DMS79 (cell line): ENCODE data around the gene VRK2.
"Not testable (repeated sequence)": the region's sequence is repeated elsewhere in the genome, so short reads cannot be mapped to it uniquely, and the experiment has no call there.

Experiments used
- DNase-seq: peaks from one replicate; lab custom pipeline; 2025; lab: John Stamatoyannopoulos, UW

Gene VRK2

GRCh38 chr2:58107803-58108710 lies 61.5 kb downstream of the VRK2 start:
- DNase-seq: no peak

GRCh38 chr2:58109481-58109880 lies 62.9 kb downstream of the VRK2 start:
- no peak for DNase-seq

GRCh38 chr2:58110765-58111164 lies 64.2 kb downstream of the VRK2 start:
- no peak for DNase-seq

GRCh38 chr2:58113563-58113962 lies 67.0 kb downstream of the VRK2 start:
- DNase-seq: not testable (repeated sequence)

GRCh38 chr2:58120626-58121229 lies 74.1 kb downstream of the VRK2 start:
- no peak for DNase-seq

- DNase-seq: no peak
These were observed 75.4 kb downstream of the VRK2 start for GRCh38 chr2:58122040-58122439.

GRCh38 chr2:58122540-58122939 lies 75.9 kb downstream of the VRK2 start:
- DNase-seq: no peak

GRCh38 chr2:58127111-58127510 lies 80.5 kb downstream of the VRK2 start:
- DNase-seq: no peak

- no peak for DNase-seq
These were observed 83.6 kb downstream of the VRK2 start for GRCh38 chr2:58130238-58130637.

GRCh38 chr2:58131191-58132011 lies 84.8 kb downstream of the VRK2 start:
- DNase-seq: no peak

- no peak for DNase-seq
These were observed 86.8 kb downstream of the VRK2 start for GRCh38 chr2:58133395-58133794.

GRCh38 chr2:58135861-58136260 lies 89.3 kb downstream of the VRK2 start:
- DNase-seq: no peak

- DNase-seq: no peak
These were observed 90.6 kb downstream of the VRK2 start for GRCh38 chr2:58137221-58137620.

GRCh38 chr2:58137856-58138255 lies 91.2 kb downstream of the VRK2 start:
- DNase-seq: no peak

- no peak for DNase-seq
These were observed 91.9 kb downstream of the VRK2 start for GRCh38 chr2:58138396-58139030.

- DNase-seq: no peak
These were observed 94.0 kb downstream of the VRK2 start for GRCh38 chr2:58140508-58141072.

GRCh38 chr2:58145769-58146168 lies 99.2 kb downstream of the VRK2 start:
- DNase-seq: not testable (repeated sequence)

- DNase-seq: no peak
These were observed 100.1 kb downstream of the VRK2 start for GRCh38 chr2:58146707-58147106.

- DNase-seq: no peak
These were observed 108.7 kb downstream of the VRK2 start for GRCh38 chr2:58155160-58155778.

GRCh38 chr2:58156780-58157179 lies 110.2 kb downstream of the VRK2 start:
- DNase-seq: no peak

- no peak for DNase-seq
These were observed 111.1 kb downstream of the VRK2 start for GRCh38 chr2:58157754-58158153.
